Nucleus accumbens (tissue), 56 donors: ENCODE measurements around the gene ARMH4.
A peak's percentile ranks its signal among the peaks of the same experiment; 100 is the strongest.

ENCODE experiments used
- DNase-seq, 56 donors: peaks; one replicate each; lab custom pipeline; 2025; lab: John Stamatoyannopoulos, UW

Gene ARMH4

DNA sequence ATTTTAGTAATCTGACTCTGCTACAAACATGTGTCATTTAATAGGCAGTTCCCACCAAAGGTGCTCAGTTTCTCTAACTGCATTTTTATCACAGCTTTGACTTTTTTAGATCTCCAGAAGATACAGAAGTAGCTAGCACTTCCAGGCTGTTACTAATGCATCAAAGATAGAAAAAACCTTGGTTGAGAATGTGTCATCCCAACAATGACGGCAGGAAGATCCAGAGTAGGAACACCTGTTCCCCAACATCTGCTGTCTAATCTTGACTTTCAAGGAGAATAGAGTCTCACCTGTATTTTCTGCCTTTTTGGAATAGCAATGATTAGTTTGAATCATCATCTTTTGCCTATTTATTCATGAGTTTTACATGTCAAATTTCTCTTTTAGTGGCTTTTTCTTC, 45.0 kb downstream of the ARMH4 start:
- no peak for DNase-seq

DNA sequence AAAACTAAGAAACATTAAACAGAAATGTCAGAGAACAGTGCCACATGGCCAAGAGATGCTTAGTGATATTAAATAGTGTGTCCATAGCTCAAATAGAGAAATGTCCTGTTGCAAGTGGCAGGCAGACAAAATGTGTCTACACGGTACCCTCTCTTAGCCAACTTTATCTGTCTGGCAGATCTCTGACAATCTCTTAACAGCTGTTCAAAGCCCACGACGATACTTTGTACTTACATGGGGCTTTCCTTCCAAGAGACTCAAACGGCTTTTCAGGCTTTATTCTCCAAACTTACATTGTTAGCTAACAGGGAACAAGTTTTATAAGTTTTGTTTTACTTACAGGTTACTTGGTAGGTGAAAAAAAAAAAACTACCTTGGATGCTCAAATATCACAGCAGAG, 45.6 kb downstream of the ARMH4 start:
- no peak for DNase-seq

DNA sequence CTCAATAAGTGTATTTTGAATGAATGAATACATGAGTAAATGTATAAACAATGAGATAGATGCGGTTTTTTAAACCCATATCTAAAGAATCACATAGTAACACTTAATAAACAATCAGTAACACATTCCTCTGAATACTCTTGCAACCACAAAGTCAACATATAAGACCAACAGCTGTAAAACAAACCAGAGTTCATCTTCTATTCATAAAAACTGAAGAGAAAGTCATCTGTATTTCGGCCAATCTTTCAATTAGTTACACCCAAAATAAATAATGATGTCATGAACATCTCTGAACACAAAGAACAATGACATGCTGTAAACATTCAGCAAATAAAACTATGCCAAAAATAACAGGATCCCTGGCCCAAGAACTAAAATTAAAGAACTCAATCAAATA, 47.2 kb downstream of the ARMH4 start:
- no peak for DNase-seq

DNA sequence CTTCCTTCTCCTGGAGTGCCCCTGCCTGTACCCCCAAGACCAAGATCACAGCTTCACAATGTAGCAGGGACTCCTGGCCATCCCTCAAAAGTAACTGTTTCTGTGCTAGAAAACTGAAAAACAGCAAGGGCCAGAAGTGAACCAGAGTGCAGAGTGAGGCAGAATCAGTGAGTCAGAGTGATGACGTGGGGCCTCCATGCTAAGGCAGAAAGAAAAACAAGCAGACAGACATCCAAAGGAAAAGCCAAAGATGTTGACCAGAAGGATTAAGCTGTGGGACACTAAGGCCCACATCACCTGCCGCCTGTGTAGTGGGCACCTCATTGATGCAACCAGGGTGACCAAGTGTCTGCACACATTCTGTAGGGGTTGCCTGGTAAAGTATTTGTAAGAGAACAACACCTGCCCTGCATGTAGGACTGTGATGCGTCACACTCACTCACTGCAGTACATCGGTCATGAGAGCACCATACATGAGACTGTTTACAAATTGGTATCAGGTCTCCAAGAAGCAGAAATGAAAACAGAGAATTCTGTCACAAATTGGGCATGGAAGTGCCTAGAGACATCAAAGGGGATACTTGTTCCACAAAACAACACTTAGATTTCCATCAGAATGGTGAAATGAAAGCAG, 51.2 kb downstream of the ARMH4 start:
- peak in 1 of 56 donors; percentile 2 for DNase-seq

DNA sequence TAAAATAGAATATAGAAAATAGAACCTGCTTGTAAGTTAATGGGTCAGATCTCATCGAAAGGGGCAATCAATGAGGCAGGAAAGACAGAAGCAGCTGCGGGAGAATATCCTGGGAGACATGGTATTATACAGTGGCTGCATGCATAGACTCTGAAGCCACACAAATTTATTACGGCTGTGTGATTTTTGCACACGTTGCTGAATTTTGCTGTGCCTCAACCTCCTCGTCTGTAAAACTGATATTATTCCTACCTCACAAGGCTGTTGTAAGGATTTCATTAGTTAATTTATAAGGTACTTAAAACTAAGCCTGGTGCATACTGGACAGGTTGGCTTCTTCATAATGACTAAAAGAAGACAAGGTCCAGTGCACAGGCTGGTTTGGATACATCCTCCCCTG, 52.3 kb downstream of the ARMH4 start:
- DNase-seq: no peak

DNA sequence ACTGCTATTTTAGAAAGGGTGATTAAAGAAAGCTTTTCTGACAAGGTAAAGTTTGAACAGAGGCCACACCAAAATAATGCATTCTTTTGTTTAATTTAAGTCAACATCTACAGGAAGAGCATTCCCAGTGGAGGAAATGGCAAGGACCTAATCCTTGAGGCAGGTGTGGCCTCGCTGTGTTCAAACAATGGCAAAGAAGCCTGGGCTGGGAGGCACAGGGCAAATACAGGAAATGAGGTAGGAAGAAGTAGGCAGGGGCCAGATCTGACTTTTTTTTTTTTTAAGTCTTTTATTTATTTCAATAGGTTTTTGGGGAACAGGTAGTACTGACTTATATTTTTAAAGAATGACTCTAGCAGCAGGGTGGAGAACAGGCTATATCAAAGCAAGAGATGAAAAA, 53.5 kb downstream of the ARMH4 start:
- DNase-seq: no peak

DNA sequence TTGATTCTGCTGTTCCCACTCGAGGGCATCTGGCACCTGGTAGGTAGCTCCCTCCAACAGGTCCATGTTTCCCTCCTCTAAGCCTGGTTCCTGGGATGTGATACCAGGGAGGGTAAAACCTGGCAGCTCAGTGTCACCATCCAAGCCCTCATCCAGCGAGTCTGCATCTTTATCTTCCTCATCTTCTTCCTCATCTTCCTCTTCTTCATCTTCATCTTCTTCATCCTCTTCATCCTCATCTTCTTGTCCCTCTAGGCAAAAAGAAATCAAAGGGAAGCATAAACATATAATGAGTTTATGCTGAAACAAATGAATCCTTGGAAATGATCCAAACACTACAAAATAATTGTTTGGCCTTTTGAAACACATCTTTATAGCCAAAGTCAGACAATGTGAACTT, 55.3 kb downstream of the ARMH4 start:
- no peak for DNase-seq

DNA sequence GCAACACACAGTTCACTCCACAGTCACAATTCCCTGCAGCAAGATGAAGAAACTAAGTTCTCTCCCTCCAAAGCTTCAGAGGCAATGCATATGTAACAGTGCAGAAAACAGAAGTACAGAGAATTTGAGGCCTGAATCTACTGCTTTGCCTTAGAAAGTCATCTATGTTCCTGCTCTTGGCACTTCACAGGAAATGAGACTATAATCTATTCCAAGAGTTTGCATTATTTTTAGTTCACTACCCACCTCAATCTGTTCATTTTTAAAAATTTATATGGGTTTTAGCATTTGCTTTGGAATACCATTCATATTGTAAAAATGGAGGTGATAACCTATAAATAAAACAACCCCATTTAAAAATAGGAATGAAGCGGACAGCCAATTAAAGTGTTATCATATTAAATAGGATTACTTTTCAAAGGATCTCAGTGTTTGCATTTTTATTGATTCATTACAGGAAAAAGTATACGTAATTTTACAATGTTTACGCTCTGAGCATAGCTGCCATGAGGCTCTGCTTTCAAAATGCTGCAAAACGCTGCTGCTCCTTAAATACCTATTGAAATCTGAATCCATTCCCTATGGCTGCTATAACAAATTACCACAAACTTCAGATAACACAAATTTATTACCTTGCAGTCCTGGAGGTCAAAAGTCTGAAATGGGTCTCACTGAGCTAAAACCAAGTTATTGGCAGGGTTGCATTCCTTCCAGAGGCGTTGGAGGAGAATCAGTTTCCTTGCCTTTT, 60.0 kb downstream of the ARMH4 start:
- no peak for DNase-seq

DNA sequence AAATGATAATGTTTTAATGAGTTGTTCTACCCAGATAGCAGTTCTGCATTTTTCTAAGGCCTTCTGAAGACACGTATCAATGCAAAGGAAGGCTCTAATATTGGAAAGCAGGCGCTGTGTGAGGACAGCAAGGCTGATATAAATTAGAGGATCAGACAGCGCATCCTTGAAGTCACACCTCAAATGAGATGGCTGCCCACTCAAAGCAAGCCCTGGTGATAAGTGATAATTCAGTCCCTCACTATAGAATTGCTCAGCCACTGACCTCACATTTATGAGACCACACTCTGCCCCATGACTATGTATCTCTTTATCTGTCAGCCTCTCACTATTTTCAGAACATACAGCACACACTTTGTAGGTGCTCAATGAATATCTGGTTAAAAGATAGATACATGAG, 62.4 kb downstream of the ARMH4 start:
- DNase-seq: no peak

DNA sequence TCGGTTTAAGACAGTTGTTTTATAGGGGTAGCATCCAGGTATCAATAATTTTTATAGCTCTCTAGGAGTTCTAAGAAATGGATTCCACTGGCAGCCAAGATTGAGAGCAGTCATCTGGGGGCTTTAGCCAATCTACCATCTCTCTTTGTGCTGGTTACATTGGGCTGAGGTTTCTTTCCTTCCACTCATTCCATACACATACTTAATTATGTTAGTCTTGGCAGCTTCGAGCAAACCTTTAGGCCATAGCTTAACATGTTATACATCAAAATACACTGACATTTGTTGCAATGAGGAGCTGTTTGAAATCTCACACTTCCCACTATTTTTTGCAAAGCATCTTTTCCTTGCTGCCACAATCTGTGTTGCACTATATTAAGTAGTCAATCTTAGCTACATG, 63.1 kb downstream of the ARMH4 start:
- no peak for DNase-seq

DNA sequence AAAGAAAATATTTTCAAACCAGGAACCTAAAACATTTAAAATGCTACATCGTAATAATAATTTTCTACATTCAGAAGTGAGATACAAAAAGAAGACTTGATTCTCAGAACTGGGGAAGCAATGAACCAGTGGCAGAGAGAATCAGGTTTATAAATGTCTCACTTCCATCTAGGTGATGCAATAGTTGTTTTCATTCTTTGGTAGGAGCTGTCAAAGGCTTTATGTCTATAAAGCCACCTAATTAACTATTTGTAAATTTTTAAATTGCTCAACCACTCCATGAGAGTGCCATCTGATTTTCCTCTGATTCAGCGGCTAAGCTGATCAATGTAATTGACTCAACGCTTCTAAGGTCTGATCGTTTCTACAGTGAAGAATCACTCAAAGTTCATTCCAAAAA, 66.1 kb downstream of the ARMH4 start:
- DNase-seq: no peak

DNA sequence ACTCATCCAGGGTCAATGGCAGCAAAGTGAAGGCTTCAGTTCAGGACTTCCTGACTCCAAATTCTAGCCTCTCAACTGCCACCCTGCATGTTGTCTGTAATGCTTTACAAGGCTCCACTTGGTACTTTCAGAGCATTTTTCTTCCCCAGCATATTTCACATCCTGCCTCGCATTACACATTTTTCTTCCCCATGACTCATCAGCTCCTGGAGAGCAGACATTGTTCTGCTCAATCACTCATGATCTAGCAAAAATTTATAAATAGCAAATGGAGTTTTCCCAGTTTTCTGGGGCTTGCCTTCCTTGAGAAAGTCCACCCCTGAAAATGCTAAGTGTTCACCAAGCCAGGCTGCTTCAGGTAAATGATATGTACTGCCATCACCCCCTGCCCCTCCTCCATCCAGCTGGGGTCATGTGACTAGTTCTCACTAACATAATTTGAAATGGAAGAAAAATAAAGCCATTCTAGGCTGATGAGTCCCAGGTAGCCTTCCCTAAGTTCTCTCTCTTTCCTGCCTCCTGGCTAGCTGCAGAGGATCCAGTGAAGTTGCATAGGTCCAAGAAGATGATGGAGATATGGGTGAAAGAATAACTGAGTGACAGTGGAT, 69.4 kb downstream of the ARMH4 start:
- DNase-seq: peak in 13 of 56 donors; percentile 3 to 44 (median 12)

DNA sequence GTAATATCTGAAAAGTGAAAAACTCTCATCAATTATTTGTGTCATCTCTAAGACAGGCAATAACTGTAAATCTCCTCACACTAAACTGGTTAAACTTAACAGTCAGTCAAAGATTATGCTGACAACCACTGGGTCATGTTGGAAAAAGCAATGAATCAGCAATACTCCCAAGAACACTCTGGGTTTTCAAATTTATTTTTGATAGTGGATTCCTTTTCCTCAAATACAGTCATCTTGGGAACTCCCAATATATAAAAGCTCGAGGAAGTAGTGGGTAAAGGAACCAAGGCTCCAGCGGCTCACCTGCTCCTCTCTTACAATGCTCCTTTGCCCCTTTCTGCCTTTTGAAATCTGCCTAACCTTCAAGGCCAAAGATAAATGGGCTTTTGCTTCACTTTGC, 70.0 kb downstream of the ARMH4 start:
- DNase-seq: no peak

DNA sequence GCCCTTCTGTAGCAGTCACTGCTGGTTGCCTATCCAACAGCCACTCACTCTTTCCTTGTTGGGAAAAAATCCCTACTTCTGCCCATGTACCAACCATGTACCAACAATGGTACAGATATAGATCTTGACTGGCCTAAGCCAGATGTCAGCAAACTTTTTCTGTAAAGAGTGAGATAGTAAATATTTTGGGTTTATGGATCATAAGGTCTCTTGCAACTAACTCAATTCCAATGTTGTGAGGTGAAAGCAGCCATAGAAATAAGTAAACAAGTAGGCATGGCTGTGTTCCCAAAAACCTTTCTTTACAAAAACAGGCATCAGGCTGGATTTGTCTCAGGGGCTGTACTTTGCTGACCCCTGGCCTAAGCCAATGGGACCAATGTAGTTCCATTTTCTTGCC, 73.5 kb downstream of the ARMH4 start:
- DNase-seq: no peak

DNA sequence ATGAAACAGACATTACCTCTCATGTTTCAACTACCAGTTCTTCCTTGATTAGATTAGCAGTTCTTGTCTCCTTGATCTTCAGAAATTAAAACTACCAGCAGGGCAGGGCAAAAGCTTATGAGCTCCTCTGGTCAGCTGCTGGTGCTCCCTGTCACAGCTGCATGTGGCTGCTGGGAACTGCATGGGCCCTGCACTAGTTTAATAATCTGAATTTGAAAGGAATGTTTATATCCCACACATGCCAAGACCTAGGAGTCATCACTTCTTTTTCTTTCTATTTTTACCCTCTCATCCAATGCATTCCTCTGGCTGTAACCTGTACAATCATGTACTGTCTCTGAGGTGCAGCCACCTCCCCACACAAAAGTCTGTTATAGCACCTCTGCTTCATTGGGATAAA, 73.9 kb downstream of the ARMH4 start:
- no peak for DNase-seq

DNA sequence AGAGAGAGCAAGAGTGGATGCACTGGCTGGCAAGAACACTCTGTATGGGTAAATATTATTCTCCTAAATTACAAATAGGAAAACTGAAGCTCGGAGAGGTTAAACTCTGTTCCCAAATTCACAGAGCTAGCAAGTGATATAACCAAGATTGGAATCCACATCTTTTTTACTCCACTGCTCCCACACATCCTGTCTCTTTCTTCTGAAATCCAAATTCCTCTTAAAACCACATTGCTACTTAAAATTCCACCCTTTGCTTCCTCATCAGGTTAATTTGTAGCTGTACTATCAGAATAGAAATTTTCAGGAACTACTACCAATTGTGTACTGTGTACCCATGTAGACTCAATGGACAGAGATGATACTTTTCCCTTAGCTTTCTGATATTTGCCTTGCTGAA, 74.4 kb downstream of the ARMH4 start:
- DNase-seq: no peak

DNA sequence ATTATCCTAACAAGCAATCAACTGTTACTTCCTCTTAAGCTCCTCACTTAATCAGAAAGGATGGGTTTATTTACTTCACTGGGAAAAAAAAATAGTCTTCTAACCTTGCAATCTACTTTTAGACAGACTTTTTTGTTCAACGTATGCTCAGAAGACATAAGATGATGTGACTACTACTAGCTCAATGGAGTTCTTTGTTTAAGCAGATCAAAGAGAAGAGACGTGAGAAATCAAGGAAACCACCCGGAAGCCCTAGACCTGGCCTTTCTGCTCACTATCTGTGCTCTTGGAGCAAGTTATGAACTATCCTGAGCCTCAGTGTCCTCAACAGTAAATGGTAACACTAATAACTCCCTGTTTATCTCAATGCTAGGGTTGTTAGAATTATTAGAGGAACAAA, 78.5 kb downstream of the ARMH4 start:
- DNase-seq: no peak

DNA sequence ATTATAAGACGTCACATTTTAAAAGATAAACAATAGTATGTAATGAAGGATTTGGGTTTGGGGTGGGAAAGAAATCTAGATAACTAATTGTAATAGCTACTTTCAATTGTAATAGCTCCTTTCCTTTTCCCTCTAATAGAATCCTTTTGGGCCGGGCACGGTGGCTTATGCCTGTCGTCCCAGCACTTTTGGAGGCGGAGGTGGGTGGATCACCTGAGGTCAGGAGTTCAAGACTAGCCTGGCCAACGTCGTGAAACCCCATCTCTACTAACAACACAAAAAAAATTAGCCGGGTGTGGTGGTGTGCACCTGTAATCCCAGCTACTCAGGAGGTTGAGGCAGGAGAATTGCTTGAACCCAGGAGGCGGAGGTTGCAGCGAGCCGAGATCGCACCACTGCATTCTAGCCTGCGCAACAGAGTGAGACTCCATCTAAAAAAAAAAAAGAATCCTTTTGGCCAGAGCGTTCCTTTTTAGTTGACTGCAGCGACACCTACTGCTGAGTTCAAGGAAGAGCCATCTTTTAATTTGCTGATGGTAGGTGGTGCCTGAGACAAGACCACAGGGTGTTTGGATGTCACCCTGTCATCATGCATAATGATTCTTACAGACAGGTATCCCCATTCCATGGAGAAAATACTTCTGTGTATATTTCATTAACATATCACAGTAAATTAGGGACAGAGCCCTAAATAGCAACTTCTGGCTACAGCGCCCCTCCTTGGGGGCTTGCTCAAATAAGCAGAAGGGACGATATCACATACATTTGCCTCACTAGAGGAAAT, 79.5 kb downstream of the ARMH4 start:
- peak in 27 of 56 donors; percentile 1 to 65 (median 16) for DNase-seq

DNA sequence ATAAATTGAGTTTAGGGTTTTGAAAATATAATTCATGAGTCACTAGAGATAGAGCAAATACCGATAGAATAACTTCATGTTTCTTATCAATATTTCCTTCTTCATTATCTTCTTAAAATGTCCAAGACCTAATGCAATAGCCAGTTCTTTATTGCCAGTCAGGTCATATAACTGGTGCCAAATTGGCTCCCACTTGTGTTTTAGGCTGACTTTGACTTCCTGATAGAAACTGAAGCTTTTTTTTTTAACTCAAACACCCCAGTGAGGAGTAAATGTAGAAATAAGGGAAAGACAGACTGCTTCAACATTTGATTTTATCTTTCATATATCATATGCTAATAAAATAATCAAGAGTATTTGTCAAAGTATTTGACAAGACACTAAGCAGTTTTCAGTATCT, 80.7 kb downstream of the ARMH4 start:
- no peak for DNase-seq

DNA sequence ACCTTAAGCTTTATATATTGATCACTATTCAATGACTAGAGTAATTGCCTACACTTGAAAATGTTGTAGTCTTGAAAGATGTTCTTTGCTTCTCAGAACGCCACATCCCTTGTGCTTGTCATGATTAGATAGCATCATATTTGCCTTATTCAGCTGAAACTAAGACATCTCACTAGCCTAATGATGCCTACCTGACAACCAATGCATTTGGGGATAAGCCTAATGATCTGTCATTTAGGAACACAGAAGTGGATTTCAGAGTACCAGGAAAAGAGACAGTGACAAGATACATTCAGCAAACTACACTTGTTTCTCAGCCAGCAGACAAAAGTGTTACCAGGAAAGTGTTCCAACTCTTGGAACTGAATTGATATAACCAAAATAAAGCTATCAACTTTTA, 83.7 kb downstream of the ARMH4 start:
- DNase-seq: no peak

DNA sequence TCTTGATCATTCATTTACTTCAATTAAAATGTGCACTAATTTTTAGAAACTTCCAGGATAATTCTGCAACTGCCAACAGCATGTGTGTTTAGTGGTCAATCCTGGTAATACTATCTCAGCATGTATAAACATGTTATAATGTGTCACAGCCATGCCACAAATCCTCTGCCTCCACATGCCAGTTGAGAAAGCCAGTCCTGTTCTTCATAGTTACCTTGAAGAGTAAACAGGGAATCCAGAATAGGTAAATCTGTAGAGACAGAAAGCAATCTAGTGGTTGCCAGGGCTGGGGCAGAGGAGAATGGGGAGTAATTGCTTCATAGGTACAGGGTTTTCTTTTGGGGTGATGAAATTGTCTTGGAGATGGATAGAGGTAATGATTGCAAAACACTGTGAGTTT, 85.9 kb downstream of the ARMH4 start:
- no peak for DNase-seq
